Raji (cell line): ENCODE data around the gene ADGRV1.

Experiments used
- POLR2A ChIP-seq: IDR thresholded peaks from 2 replicates; pipeline ENCODE4 v1.6.1; 2011; ENCODE audit warnings: low read depth, low read length, control low read depth; ENCODE audit not compliant: insufficient read depth

ADGRV1 gene

GRCh38 chr5:90563108-90563507, 4.5 kb downstream of the ADGRV1 start:
- TF ChIP-seq POLR2A: no peak

GRCh38 chr5:90565491-90565890, 6.9 kb downstream of the ADGRV1 start:
- TF ChIP-seq POLR2A: no peak

GRCh38 chr5:90569084-90569483, 10.5 kb downstream of the ADGRV1 start:
- no peak for TF ChIP-seq POLR2A

- TF ChIP-seq POLR2A: no peak
Measured at GRCh38 chr5:90570034-90570433, 11.4 kb downstream of the ADGRV1 start.

DNA sequence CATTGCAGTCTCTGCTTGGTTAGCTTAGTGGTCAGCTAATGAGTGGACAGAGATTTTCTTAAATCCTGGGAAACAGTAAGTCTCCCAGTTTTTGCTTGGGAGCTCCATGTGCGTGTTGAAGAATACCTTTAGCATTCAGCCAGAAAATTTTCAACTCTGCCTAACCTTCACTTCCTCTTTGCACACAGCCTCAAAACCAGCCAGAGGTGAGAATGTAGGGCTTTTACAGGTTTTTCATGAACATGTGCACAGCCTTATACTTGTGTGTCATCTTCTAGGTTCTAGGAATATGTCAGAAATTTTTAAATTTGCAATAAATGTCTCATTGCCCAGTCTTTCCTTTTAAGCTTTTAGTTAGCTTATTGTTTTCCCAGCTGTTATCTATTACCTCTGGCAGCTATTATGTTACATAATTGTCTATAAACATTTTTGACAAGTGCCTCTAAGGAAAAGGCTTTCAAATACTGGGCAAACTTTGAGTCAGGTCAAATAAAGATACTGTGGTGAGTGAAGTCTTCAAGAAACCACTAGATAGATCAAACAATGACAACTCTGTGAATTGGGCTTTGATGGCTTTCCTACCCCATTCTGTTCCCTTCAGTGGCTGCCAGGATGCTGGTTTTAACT, 12.7 kb downstream of the ADGRV1 start:
- TF ChIP-seq POLR2A: no peak

DNA sequence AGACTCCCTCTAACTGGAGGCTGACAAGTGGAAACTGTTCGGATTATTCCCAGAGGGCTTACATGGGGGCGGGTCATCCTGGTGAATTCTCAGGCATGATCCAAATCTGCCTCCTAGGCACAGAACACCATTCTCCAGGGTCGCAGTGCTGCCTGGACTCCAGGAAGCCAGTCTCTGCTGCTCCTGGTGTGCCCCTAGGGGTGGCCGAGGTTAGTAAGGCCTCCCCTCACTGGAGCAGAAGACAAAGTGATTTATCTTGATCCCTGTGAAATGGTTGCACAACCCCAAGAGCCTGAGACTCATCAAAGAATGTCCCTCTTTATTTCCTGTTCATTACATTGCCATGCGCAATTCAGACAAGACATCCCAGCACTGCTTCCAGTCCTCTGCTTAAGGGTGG, 17.1 kb downstream of the ADGRV1 start:
- no peak for TF ChIP-seq POLR2A

DNA sequence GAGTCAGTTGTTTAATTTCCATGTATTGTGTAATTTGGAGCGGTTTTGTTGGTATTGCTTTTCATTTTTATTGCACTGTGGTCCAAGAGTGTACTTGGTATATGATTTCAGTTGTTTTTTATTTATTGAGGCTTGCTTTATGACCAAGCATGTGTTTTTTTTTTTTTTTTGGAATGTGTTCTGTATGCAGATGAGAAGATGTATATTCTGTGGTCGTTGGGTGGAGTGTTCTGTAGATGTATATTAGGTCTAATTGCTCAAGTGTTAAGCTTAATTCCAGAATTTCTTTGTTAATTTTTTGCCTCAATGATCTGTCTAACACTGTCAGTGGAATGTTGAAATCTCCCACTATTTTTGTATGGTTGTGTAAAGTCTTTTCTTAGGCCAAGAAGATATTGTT, 23.4 kb downstream of the ADGRV1 start:
- no peak for TF ChIP-seq POLR2A

DNA sequence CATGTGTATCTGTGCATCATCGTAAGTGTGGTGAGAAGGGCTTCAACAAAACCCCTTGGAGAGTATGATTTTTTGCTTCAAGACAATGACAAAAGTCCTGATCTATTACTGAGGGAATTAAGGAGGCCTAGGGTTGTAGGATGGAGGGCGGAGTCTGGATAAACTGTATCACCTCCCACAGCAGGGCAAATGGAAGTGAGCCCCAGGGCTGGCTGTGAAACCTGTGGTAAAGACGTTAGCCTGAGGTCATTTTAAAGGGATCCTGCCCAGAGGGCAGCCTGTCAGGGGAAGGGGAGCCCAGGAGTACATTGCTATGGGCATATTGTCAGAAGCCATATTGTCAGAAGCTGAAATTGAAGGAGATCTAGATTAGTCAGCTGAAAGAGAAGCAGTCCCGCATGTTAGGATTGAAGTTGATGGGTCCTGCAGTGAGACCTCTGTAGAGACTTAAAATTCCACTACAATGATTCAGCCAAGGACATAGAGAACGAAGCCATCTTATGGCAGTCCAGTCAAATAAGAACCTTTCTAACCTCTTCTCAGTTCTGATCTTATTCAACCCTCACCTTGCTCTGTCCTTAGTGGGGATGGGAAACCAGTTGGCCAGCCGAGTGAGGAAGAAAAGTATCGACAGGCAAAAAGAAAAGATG, 26.9 kb downstream of the ADGRV1 start:
- TF ChIP-seq POLR2A: no peak

GRCh38 chr5:90586469-90586868, 27.9 kb downstream of the ADGRV1 start:
- no peak for TF ChIP-seq POLR2A

DNA sequence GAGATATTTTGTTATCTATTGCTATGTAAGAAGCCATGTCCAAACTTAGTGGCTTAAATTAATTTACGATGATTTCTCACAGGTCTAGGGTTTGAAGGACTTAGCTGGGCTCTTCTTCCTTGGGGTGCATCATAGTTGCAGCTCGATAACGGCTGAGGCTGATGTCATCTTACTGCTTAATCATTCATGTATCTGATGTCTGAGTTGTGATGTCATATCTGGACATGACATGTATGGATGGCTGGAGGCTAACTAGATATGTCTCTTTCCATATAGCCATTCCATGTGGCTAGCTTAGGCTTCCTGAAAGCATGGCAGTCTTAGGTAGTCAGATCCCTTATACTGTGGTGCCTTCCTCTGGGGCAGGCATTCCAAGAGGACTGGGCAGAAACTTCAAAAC, 31.6 kb downstream of the ADGRV1 start:
- no peak for TF ChIP-seq POLR2A

DNA sequence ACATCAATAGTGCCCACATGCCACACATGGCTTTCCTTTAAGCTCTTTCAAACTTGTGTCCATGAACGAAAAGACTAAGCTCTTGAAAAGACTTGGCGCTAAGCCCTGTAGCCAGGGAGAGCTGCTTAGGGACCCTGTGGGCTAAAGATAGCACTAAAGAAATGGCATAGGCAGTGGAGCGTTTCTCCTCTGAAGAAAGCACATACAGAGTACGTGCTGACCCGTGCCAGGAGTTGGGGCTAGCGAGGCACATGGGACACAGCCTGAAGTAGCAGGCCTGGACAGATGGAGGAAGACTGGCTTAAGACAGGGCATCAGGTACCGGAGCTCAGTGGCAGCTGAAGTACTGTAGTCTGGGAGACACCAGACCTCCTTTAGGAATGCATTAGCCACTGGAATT, 39.7 kb downstream of the ADGRV1 start:
- no peak for TF ChIP-seq POLR2A

- TF ChIP-seq POLR2A: no peak
Measured at GRCh38 chr5:90601468-90601867, 42.9 kb downstream of the ADGRV1 start.

GRCh38 chr5:90602681-90603080, 44.1 kb downstream of the ADGRV1 start:
- no peak for TF ChIP-seq POLR2A

GRCh38 chr5:90606539-90606938, 47.9 kb downstream of the ADGRV1 start:
- TF ChIP-seq POLR2A: no peak

- no peak for TF ChIP-seq POLR2A
Measured at GRCh38 chr5:90612919-90613318, 54.3 kb downstream of the ADGRV1 start.

DNA sequence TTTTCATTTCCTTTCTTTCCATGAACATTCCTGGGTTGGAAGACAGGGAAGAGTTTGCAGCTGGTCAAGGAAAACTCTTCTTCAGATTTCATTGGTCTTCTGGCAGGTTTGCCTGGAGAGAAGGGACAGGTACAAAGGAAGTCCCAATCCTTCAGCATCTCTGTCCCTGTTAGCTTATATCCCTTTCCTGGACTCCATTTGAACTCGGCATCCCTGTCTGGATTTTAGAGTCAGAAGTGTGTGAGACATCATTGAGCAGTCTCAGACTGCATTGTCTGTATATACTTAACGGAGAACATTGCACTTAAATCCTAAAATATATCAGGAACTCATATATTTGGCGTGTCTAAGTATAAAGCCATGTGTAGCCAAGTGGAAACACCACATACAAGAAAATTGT, 54.9 kb downstream of the ADGRV1 start:
- TF ChIP-seq POLR2A: no peak
